ENCODE measurements around the gene RIPK3.

RIPK3 gene

DNA sequence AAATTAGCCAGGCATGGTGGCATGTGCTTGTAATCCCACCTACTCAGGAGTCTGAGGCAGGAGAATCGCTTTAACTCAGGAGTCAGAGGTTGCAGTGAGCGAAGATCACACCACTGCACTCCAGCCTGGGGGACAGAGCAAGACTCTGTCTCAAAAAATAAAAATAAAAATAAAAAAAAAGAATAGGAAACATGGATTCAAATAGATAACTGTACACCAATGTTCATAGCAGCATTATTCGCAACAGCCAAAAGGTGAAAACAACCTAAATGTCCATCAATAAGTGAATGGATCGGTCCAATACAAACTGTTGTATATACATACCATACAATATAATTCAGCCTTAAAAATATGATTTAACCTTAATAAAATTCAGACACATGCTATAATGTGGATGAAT is 3.1 kb upstream of the RIPK3 start:
- TF ChIP-seq, protein P1, sequence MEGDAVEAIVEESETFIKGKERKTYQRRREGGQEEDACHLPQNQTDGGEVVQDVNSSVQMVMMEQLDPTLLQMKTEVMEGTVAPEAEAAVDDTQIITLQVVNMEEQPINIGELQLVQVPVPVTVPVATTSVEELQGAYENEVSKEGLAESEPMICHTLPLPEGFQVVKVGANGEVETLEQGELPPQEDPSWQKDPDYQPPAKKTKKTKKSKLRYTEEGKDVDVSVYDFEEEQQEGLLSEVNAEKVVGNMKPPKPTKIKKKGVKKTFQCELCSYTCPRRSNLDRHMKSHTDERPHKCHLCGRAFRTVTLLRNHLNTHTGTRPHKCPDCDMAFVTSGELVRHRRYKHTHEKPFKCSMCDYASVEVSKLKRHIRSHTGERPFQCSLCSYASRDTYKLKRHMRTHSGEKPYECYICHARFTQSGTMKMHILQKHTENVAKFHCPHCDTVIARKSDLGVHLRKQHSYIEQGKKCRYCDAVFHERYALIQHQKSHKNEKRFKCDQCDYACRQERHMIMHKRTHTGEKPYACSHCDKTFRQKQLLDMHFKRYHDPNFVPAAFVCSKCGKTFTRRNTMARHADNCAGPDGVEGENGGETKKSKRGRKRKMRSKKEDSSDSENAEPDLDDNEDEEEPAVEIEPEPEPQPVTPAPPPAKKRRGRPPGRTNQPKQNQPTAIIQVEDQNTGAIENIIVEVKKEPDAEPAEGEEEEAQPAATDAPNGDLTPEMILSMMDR (IDR thresholded peaks at IDR 0.05; ENCODE audit: control insufficient read depth, extremely low read depth, insufficient read depth) = no peak
- DNase-seq (ENCODE audit: low read depth) = no peak
- no peak overlapping the region for H3K4me3 ChIP-seq (ENCODE audit: low read depth, low read length)

DNA sequence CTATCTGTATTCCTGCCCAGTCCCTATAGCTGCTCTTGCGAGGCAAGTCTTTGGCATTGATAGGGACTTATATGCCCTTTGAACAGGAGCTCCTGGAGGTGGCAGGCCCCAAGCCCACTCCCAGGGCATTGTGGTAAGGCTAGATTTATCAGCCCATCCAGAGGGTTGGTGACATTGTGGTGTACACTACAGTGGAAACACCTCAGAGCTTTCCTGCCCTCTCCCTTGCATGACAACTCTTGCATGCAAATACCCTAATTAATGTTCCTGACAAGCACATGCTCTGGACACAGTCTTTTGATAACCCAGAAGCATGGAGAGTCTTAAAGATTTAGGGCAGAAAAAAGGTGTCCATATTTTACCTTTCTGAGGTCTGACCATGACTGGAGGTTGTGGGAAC is 815 bp upstream of the RIPK3 start:
- DNase-seq (ENCODE audit: low read depth) = no peak
- TF ChIP-seq, protein P1 (IDR thresholded peaks at IDR 0.05; ENCODE audit: control insufficient read depth, extremely low read depth, insufficient read depth) = no peak
- H3K4me3 ChIP-seq (ENCODE audit: low read depth, low read length) = no peak overlapping the region

DNA sequence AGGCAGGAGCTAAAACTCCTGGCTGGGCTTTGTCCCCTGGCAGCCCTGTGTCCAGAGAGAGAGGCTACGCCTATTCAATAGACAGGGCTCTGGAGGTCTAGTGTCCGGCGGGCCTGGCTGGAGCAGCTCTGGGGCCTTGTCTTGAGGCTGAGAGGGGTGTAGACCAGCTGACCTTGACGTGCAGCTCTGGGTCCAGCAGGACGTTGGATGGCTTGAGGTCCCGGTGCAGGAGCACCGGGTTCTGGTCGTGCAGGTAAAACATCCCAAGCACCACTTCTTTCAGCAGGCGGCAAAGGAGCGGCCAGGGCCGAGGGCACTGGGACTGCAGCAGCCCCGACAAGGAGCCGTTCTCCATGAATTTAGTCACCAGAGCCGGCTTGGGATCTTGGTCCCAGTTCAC is 948 bp downstream of the RIPK3 start:
- TF ChIP-seq, protein P1 (IDR thresholded peaks at IDR 0.05; ENCODE audit: control insufficient read depth, extremely low read depth, insufficient read depth) = no peak
- no peak for DNase-seq (ENCODE audit: low read depth)
- no peak overlapping the region for H3K4me3 ChIP-seq (ENCODE audit: low read depth, low read length)

DNA sequence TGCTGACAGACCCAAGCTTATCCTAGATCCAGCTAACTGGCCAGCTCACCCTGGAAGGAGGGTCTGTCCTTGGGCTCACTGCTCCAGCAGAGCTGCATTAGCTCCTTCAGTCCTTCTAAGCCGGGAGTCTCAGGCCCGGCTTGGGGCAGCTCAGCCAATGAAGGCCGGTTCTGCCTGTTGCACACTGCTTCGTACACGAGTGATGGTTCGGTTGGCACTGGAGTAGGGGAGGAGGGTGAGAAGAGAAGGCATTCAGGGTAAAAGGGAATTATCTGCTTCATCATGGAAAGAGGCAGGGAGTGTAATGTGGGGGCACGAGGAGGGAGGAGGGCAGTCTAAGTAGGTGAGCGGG is 2.0 kb downstream of the RIPK3 start:
- TF ChIP-seq, protein P1 (IDR thresholded peaks at IDR 0.05; ENCODE audit: control insufficient read depth, extremely low read depth, insufficient read depth) = no peak
- DNase-seq (ENCODE audit: low read depth) = no peak
- no peak overlapping the region for H3K4me3 ChIP-seq (ENCODE audit: low read depth, low read length)

- no peak for DNase-seq (ENCODE audit: low read depth)
- H3K4me3 ChIP-seq (ENCODE audit: low read depth, low read length) = no peak overlapping the region
- TF ChIP-seq, protein P1 (IDR thresholded peaks at IDR 0.05; ENCODE audit: control insufficient read depth, extremely low read depth, insufficient read depth) = no peak
Observed at GRCh38 chr14:24337144-24337823, 2.5 kb downstream of the RIPK3 start.

DNA sequence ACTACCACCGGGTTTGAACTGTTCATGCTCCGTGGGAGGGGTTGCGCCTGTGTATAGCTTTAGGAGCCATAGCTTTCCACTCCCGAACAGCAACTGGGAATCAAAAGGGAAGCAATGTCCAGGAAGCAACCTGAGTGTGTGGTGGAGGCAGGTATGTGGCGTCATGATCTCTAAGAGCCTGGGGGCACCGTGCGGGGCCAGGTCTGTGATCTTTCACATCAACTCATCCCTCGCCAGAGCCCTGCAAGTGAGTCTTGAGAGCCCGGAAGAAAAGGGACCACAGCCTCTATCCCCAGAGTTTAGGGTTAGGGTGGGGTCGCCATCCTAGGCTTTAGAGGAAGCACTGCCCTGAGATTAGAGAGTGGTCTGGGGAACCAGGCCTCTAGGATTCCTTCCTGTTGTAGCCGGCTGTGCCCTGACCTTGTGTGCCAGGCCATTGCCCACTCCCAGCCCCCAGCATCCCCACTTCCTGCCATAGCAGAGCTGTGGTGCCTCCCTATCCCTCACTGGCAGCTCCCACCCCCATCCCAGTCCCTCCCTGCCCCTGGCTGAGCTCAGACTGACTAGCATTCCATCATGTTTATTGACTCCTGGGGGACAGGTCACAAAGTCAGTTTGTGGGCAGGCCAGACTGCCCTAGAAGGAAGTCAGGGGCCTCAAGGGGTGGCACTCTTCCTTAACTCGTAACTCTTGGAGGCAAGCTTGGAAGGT is 4.2 kb downstream of the RIPK3 start:
- TF ChIP-seq, protein P1 (IDR thresholded peaks at IDR 0.05; ENCODE audit: control insufficient read depth, extremely low read depth, insufficient read depth) = no peak
- DNase-seq (ENCODE audit: low read depth) = no peak
- H3K4me3 ChIP-seq (ENCODE audit: low read depth, low read length) = no peak overlapping the region
